ENCODE data around the gene ANO2. TPM values are rescaled to one million over a fixed set of nuclear protein-coding genes. Genes with fewer than 3 reads are reported as not detected.
A peak's percentile ranks its signal among the peaks of the same experiment; 100 is the strongest.

Gene ANO2
- total RNA-seq, 1 experiment from 2014 or later, result not detected

DNA sequence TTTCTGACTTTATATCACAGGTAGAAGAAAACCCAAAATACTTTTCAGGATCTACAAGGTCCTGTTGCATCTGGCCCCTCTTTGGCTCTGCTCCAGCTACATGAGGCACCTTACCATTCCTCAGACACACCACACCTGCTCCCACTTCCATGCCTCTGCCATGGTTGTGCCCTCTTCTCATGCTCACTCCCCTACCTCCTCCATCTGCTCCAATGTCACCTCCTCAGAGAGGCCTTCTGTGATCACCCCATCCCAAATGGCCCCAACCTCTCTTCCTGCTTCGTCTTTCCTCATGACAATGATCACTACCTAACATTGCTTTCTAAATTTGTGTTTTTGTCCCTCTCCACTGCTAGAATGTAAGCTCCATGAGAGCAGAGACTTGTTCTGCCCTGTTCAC, 174.3 kb downstream of the ANO2 start:
- in situ Hi-C loops (cut with HindIII; ENCODE audit: low pct_unique_long_range_greater_than_20kb, low sequenced_read_pairs), result no loop called here
- DNase-seq (ENCODE audit: low read depth), result no peak

- no peak for DNase-seq (ENCODE audit: low read depth)
- in situ Hi-C loops (cut with HindIII; ENCODE audit: low pct_unique_long_range_greater_than_20kb, low sequenced_read_pairs), result no loop called here
Measured at GRCh38 chr12:5768581-5769196, 176.4 kb downstream of the ANO2 start.

DNA sequence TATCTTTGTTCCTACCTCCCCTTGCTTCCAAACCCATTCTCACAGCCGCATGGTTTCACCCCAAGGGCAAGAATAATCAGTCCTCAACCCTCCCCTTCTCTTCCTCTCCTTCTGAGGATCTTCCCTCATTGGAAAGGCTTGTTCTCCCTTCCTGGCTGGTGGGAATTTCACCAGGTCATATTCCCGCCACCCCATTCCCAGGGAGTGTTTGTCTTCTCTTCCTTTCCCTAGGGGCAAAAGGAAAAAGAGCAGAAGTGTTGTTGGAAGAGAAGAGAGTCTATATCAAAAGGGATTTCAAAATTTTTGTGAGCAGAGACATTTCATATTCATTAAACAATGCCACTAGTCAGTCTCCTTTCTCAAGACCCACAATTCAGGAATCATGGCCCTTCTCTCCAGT, 176.9 kb downstream of the ANO2 start:
- no peak for DNase-seq (ENCODE audit: low read depth)
- in situ Hi-C loops (cut with HindIII; ENCODE audit: low pct_unique_long_range_greater_than_20kb, low sequenced_read_pairs), result no loop called here

DNA sequence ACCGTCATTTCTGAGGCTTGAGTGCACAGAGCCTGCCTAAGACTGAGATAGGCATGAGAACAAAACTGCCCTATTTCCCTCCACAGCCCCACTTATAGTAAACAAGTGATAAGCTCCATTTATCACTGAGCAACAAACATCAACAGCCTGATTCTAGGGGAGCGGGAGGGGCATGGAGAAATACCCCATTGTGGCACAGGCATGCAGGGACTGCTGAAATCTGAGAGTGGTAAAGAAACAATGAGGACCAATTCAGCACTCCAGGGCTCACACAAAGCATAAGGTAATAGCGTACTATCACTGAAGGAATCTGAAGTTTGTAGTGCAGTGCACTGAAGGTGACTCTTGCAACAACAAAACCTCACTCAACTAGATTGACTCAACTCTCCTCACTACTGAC, 186.7 kb downstream of the ANO2 start:
- no peak for DNase-seq (ENCODE audit: low read depth)
- in situ Hi-C loops (cut with HindIII; ENCODE audit: low pct_unique_long_range_greater_than_20kb, low sequenced_read_pairs), result no loop called here

GRCh38 chr12:5756338-5756842, 188.7 kb downstream of the ANO2 start:
- no peak for DNase-seq (ENCODE audit: low read depth)
- in situ Hi-C loops (cut with HindIII; ENCODE audit: low pct_unique_long_range_greater_than_20kb, low sequenced_read_pairs), result no loop called here

- in situ Hi-C loops (cut with HindIII; ENCODE audit: low pct_unique_long_range_greater_than_20kb, low sequenced_read_pairs), result no loop called here
- no peak for DNase-seq (ENCODE audit: low read depth)
Measured at GRCh38 chr12:5748027-5748426, 197.0 kb downstream of the ANO2 start.

GRCh38 chr12:5746917-5747316, 198.1 kb downstream of the ANO2 start:
- in situ Hi-C loops (cut with HindIII; ENCODE audit: low pct_unique_long_range_greater_than_20kb, low sequenced_read_pairs), result no loop called here

DNA sequence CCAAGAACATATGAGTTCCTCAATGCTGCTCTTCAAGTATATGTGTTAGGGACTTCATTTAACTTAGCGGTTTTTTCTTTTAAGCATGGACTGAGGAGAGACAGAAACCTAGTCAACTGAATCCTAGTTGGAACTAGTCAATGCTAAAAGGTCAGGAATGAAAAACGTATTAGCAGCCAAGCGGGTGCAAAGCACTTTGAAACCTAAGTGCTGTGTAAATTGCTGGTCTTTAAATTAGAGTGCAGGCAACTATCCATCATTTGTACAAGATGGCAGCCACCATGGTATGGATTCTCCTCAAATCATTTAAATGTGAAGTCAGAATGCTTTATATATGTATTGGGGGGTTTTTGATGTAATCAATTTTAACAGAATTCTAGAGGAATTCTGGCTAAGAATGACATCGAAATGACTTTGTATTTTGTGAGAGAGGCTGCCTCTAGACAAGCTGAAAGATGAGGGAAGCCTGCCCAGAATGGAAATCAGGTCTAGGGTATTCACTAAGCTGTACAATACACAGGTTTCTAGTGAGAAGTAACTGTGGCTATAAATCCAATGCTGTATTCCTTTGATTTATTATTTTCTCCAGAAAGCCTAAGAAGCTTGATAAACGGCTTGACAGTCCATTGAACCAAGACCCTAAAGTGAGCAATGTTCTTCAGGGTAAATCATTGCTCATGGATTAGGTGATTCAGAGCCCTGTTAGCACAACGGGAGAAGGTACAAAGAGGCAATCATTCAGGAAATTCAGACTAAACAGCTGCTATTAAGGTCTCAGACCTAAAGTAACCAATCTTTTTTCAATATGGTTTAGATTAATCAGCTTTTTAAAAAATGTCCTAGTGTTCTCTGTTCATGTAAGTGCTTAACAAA, 198.8 kb downstream of the ANO2 start:
- DNase-seq (ENCODE audit: low read depth), result peak; percentile 19
- in situ Hi-C loops (cut with HindIII; ENCODE audit: low pct_unique_long_range_greater_than_20kb, low sequenced_read_pairs), result no loop called here

More at GRCh38 chr12:5746917-5747316, 198.1 kb downstream of the ANO2 start:
- no peak for DNase-seq (ENCODE audit: low read depth)

- in situ Hi-C loops (cut with HindIII; ENCODE audit: low pct_unique_long_range_greater_than_20kb, low sequenced_read_pairs), result no loop called here
- peak; percentile 50 for DNase-seq (ENCODE audit: low read depth)
Measured at GRCh38 chr12:5745251-5745888, 199.7 kb downstream of the ANO2 start.

- no peak for DNase-seq (ENCODE audit: low read depth)
- in situ Hi-C loops (cut with HindIII; ENCODE audit: low pct_unique_long_range_greater_than_20kb, low sequenced_read_pairs), result no loop called here
Measured at GRCh38 chr12:5742258-5742657, 202.8 kb downstream of the ANO2 start.

DNA sequence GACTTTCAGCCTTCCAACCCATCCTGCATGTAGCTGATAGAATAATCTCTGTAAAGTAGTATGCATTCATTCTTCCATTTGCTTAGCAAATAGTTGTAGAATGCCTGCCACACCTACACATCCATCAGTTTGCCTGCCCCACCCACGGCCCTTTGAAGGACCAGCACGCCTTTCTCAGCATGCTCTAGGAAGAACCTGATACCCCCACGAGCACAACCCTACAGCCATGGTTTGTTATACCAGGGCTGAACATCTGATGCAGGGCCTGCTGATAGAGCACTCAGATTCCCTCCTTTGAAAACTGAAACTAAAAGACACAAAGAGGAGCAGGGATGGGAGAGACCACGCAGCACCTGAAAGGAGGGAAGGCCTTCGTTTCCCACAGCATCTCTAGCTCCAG, 205.1 kb downstream of the ANO2 start:
- in situ Hi-C loops (cut with HindIII; ENCODE audit: low pct_unique_long_range_greater_than_20kb, low sequenced_read_pairs), result no loop called here
- no peak for DNase-seq (ENCODE audit: low read depth)

- DNase-seq (ENCODE audit: low read depth), result no peak
- in situ Hi-C loops (cut with HindIII; ENCODE audit: low pct_unique_long_range_greater_than_20kb, low sequenced_read_pairs), result no loop called here
Measured at GRCh38 chr12:5737778-5738177, 207.3 kb downstream of the ANO2 start.

DNA sequence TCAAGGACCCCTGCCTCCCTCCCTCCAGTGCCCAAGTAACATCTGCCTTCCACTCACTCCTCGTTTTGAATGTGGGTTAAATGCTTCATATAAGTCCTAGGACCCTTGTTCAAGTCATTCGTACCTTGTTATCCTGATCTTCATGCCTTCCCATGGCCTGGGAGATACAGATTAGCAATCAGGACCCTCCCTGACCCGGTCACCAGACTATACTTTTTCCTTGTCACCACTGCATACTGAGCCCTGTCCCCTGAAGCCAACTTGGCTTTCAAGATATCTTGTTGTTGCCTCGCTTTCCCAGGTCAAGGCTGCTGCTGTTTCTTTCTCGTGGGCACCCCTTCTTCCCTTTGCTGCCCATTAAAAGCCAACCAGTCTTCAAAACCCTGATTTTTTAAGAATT, 208.5 kb downstream of the ANO2 start:
- in situ Hi-C loops (cut with HindIII; ENCODE audit: low pct_unique_long_range_greater_than_20kb, low sequenced_read_pairs), result no loop called here
- no peak for DNase-seq (ENCODE audit: low read depth)

GRCh38 chr12:5736016-5736415, 209.0 kb downstream of the ANO2 start:
- no peak for DNase-seq (ENCODE audit: low read depth)
- in situ Hi-C loops (cut with HindIII; ENCODE audit: low pct_unique_long_range_greater_than_20kb, low sequenced_read_pairs), result no loop called here

GRCh38 chr12:5733916-5734315, 211.1 kb downstream of the ANO2 start:
- in situ Hi-C loops (cut with HindIII; ENCODE audit: low pct_unique_long_range_greater_than_20kb, low sequenced_read_pairs), result no loop called here
- DNase-seq (ENCODE audit: low read depth), result no peak

- in situ Hi-C loops (cut with HindIII; ENCODE audit: low pct_unique_long_range_greater_than_20kb, low sequenced_read_pairs), result no loop called here
- DNase-seq (ENCODE audit: low read depth), result no peak
Measured at GRCh38 chr12:5733136-5733755, 211.8 kb downstream of the ANO2 start.

- no peak for DNase-seq (ENCODE audit: low read depth)
- in situ Hi-C loops (cut with HindIII; ENCODE audit: low pct_unique_long_range_greater_than_20kb, low sequenced_read_pairs), result no loop called here
Measured at GRCh38 chr12:5730962-5731361, 214.1 kb downstream of the ANO2 start.

DNA sequence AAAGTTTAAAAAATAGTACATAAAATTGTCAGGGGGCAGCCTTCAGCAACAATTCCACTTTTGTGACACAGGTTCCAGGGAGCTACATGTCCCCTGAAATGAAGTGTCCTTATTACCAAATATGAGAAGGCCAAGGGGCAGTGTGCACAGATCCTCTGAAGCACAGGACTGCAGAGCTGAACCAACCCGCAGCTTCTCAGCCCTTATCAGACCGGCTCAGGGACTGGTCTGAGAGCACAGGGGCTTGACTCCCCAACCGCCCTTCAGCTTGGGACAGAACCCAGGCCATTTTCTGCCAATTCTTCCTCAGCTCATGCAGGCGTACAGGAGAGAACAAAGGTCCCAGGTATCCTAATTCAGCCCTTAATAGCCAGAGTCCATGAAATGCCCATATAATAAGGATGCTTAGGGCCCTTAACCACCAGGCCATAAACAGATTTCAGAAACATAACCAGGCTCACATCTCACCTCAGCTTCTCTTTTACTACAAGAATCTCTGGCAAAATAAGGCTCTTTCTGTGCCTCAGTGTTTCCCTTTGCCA, 221.3 kb downstream of the ANO2 start:
- DNase-seq (ENCODE audit: low read depth), result no peak
- in situ Hi-C loops (cut with HindIII; ENCODE audit: low pct_unique_long_range_greater_than_20kb, low sequenced_read_pairs), result no loop called here

All from Caki2 (cell line).